A549 (cell line): Measurements from ENCODE around the gene ENO3.

ENCODE experiments used
- CTCF ChIP-seq: fragments of >200 bp; sonication (Bioruptor Twin); formaldehyde crosslinking; IDR thresholded peaks from 3 replicates; pipeline ENCODE4 v1.5.1; 2016
- MAX ChIP-seq: IDR thresholded peaks from 2 replicates; pipeline ENCODE4 v1.6.1; 2012
- MAZ ChIP-seq: fragments of 150-350 bp; IDR thresholded peaks from 2 replicates; pipeline ENCODE4 v1.6.1; 2014; ENCODE audit warnings: antibody characterized with exemption, low read depth, low read length, borderline replicate concordance
- ZSCAN20 ChIP-seq: fragments of 250-450 bp; sonication (Bioruptor Pico); IDR thresholded peaks from 2 replicates; pipeline ENCODE4 v1.8.0; 2022; ENCODE audit warnings: mild to moderate bottlenecking, moderate library complexity

GRCh38 chr17:4913994-4914393, 36.9 kb upstream of the ENO3 start:
- TF ChIP-seq MAX (no peak), ZSCAN20 (no peak), MAZ (no peak), CTCF (no peak)
